T-helper 1 cell treated with Interleukin-12 subunit alpha and Interleukin-12 subunit beta and Interleukin-4 antibody, amounts not matched to agents 30 ng/mL and 1 ng/mL, for 36 hours (primary cell): ENCODE results near the gene PRSS21. TPM values are rescaled to one million over a fixed set of nuclear protein-coding genes. Genes with fewer than 3 reads are reported as not detected.

Experiments
- intact Hi-C: fragments of 100-400 bp; cut with micrococcal nuclease; formaldehyde crosslinking; loops from one replicate; pipeline ENCODE4 v1.15.1; 2024
- total RNA-seq: library from RNA; stranded (reverse); gene quantifications from 2 replicates; pipeline ENCODE4 v1.2.3, GENCODE V29; 2022

The PRSS21 gene
- total RNA-seq, 1 donor from 2014 or later, result 6.5 TPM

DNA sequence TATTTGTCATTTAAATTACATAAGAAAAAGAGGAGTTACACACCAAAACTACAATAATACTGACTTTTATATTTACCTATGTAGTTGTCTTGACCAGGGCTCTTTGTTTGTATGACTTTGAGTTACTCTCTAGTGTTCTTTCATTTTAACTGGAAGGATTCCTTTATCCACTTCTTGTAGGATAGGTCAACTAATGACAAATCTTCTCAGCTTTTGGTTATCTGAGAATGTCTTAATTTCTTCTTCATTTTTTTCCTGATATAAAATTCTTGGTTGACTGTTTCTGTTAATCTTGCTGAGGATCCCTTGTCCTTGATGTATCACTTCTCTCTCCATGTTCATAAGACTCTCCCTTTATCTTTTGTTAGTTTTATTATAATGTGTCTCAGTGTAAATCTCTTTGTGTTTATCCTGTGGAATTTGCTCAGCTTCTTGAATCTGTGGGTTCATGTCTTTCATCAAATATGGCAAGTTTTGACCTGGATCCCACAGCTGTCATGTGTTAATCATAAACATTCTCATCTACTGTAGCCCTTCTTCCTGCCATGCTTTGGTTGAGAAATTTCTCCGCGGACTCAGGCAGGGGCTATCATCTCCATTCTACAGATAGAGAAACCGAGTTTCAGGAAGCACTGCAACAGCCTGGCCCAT, 13.4 kb upstream of the PRSS21 start:
- intact Hi-C loops, result no loop called here

DNA sequence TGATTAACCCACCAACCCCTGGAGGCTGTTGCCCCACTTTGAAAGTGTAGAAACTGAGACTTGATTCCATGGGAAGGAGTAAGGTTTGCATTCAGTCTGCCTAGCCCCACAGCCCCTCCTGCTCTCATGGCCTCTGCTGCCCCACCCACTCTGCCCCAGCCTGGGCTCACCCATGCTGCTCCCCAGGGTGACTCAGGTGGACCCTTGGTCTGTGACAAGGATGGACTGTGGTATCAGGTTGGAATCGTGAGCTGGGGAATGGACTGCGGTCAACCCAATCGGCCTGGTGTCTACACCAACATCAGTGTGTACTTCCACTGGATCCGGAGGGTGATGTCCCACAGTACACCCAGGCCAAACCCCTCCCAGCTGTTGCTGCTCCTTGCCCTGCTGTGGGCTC, 12.3 kb upstream of the PRSS21 start:
- intact Hi-C loops, result no loop called here

DNA sequence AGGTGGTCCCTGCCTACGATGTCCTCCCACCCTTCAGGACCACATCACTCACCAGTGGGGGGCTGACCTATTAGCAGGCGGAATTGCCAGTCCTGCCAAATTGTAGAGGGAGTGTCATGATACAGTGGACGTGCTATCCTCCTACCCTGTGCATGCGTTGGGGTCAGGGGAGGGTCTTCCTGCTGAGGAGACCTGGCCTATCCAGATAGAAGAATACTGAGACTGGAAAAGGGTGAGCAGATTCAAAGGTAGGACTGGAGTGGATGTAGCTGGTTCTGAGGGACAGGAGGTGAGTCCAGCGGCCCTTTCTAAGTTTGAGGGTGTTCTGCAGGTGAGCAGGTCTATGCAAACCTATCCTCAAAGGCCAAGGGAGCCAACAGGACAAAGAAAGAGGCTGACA, 10.8 kb upstream of the PRSS21 start:
- intact Hi-C loops, result no loop called here

DNA sequence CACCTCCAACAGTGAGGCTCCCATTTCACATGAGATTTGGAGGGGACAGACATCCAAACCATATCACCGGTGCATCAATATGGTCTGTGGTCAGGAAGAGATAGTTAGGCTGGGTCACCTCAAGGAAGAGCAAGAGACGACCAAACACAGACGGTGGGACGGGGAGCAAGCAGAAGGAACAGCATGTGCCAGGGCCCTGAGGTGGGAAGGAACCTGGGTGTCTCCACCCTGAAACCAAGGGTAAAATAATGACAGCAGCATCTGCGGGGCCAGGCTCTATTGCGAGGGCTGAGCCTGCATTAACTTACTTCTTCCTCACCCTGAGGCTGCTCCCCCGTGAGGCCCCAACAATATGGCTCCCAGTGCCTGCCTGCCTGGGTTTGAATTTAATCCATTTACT, 8.9 kb upstream of the PRSS21 start:
- intact Hi-C loops, result no loop called here

DNA sequence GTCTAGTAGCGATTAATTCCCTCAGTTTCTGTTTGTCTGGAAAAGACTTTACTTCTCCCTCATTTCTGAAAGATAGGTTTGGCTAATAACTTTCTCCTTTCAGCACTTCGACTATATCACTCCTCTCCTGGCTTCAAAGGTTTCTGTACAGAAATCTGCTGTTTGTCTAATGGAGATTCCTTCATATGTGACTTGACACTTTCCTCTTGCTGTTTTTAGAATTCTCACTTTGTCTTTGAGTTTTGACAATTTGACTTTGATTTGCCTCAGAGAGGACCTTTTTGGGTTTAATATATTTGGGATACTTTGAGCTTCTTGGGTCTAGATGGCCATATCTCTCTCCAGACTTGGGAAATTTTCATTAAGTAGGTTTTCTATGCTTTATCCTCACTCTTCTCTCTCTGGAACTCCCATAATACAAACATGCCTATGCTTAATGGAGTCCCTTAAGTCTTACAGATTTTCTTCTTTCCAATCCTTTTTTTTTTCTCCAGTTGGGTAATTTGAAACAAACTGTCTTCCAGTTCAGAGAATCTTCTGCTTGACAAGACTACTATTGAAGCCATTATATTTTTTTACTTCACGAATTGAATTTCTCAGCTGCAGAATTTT, 7.8 kb upstream of the PRSS21 start:
- intact Hi-C loops, result no loop called here

DNA sequence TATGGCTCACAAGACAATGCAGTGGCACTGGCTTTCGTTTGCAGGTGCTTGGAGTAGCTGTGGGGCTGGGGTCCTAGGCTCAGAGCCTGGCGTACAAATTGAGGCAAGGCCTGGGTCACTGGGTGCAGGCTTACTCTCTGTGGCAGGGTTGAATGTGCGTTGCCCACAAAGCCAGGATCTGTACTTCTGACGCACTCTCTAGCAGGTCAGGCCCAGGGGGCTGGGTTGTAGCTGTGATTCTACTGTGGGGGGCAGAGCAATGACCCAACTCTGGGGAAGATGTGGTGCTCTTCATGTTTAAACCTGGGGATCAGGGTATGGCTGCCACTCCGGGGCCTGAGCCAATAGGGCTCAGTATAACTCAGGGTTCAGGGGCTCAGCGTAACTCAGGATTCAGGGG, 6.4 kb upstream of the PRSS21 start:
- intact Hi-C loops, result no loop called here

DNA sequence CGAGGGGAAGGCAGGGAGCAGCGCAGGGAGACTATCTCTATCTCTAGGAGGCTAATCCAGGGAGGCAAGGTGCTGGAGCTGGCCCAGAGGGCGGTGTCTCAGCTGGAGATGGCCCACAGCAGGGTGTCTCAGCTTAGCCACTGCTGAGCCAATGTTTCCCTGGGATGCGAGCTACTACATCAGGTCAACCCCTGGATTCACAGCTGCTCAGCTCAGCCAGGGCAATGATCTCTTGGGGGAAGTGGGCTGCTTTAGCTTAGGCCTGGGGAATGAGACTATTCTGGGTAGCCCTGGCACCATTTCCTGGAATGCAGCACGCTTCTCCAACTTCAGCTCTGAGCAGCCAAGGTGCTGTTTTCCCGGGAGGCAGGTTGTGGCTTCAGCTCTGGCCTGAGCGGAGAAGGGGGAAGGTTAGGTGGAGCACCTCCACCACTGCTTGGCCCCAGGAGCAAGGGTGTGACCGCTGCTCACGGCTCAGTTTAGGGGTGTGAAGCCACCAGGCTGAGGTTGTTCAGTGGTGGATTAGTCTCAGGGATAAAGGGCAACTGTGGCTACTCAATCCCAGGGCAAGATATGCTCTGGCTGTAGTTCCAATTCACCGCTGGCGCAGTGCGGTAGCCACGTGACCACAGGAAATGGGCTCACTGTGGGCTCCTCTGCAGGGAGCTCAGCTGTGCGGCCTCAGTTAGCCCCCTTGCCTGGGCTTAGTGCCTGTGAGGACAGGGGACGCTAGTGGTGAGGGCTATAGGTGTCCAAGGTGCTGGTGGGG, 5.2 kb upstream of the PRSS21 start:
- intact Hi-C loops, result no loop called here

DNA sequence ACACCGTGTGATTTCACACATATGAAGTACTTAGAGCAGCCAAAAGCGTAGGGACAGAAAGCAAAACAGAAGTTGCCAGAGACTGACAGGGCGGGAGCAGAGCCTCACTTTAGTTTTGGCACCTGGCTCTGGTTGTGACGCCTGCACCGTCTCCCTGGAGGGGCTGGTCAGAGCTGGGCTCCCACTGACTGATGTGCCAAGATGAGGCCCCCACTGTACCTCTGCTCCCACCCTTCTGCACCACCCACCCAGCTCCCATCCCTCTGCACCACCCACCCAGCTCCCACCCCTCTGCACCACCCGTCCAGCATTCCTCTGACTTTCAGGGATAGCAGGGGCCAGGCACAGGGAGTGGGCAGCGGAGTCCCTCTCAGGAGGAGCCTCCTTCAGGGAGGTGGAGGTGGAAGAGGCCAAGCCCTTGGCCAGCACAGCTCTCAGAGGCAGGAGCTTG, 3.2 kb upstream of the PRSS21 start:
- intact Hi-C loops, result no loop called here

DNA sequence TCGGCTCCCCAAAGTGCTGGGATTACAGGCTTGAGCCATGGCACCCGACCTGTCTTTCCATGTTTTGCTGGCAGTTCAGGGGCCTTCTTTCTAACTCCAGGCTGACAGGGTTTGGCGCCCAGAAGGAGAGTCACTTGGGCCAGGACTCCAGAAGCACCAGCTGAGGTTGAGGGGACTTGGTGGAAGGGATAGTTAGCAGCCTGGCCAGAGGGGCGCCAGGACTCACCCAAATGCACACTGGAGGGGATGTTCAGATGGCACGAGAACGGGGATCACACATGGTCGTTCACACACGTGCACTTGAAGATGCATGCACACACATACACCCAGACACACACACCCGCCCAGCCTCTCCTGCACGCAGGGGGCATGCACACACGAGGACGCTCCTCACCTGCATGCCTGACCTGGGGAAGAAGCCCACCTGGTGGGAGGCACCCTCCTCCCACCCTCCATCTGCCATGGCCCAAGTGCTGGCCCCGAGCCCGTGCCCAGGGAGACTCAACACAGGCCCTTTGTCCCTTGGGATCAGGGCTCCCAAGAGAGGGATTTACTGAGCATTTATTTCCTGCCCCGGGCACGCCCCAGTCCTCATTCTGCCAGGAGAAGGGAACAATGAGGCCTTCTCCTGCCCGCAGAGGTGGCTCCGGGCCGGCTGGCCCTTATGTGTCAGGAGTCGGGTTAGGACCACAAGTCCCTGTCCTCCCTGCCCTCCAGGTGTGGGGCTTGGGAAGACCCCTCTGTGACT, 2.3 kb upstream of the PRSS21 start:
- intact Hi-C loops, result no loop called here

DNA sequence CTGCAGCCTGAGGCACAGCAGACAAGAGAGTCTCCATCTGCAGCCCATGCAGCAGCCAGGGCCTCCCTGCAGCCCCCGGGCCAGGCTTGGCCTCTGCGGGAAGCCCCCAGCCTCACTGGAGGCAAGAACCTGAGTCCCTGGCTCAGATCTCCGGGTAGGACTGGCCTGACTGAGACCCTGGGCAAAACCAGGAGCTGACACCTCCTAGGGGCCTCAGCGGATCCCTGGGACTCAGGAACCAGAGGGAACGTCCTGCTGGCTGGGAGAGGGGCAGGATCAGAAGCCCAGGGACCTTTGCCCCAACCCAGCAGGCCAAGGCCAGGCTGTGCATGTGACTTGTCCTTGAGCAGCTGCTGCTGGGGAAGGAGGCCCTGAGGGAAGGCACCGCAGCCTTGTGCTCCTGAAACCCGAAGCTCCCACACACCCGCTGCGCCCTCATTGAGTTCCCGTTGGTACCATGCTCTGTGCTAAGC, 1.7 kb upstream of the PRSS21 start:
- intact Hi-C loops, result no loop called here

DNA sequence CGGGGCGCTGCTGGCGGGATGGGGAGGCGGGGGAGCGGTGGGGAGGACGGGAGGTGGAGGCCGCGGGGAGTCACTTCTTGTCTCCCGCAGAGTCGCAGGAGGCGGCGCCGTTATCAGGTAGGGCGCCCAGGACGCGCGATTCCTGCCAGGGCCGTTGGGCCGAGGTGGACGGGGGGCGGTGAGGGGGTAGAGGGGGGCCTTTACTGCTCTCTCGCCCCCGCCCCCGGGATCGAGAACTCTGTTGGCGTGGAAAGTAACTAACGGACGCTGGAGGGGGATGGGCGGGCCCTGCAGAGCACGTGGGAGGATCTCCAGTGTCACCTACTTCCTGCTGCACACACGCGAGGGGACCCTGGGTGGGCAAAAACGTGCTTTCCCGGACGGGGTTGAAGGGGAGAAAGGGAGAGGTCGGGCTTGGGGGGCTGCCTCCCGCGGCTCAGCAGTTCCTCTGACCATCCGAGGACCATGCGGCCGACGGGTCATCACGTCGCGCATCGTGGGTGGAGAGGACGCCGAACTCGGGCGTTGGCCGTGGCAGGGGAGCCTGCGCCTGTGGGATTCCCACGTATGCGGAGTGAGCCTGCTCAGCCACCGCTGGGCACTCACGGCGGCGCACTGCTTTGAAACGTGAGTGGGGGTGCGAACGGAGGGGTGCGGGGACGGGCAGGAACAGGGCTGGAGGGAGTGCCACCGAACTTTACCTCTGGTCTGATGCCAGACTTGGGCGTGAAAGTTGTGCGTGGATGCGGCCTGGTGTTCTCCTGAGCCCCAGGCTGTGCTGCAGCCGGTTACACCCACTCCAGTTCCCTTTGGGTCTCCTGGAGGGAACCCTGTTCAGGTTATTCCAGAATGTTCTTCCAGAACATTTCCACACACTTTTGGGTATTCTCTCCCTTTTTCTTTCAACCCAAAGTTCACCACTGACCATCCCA, 569 bp downstream of the PRSS21 start:
- intact Hi-C loops, result loop anchor here (1.0 kb wide), 1 partner anchor 51 kb away; no protein-coding TSS in a partner anchor

DNA sequence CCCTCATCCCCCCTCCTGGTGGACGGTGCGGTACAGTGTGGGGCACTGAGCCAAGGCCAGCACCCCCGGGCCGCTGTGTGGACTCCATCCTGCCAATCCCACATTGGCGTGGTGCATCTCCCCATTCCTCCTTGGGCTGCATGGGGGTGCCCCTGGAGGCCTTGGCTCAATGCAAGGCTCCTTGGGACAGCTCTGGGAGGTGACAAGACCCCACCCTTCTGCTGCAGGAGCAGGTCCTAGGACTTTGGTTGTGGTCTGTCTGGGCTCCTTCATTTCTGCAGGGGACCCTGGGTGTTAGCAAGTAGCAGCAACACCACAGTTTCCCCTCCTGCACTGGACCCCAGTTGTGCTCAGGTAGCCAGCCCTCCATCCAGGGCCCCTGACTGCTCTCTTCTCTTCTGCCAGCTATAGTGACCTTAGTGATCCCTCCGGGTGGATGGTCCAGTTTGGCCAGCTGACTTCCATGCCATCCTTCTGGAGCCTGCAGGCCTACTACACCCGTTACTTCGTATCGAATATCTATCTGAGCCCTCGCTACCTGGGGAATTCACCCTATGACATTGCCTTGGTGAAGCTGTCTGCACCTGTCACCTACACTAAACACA, 1.3 kb downstream of the PRSS21 start:
- intact Hi-C loops, result no loop called here

DNA sequence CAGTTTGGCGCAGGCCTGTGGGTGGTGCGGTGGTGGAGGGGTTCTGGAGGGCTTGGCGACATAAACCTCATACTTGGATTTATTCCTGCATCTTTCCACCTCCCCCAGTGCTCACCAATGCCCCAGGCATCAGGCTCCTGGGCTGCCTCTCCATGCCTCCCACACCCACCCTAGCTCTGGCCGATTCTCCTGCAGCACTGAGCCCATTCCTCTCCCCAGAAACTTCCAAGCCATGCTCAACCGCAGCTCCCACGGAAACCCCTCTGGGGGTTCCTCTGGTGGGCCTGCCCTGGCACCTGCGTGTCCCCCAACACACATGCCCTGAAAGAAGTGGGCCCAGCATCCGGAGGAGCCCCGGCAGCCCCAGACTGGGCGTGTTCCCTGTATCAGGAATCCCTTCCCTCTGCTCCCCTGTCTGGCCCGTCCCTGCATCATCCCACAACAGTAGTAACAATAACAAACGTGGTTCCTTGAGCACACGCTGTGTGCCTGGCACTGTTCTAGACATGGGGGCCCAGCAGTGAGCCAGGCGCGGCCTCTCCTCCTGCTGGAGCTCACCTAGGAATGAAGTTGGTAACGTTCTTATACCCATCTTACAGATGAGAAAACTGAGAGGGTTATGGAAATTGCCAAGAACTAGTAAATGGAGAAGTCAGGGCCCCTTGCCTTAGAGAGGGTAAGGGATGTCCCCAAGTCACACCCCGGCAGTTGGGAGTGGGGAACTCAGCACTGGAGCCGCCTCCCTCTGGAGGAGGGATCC, 2.3 kb downstream of the PRSS21 start:
- intact Hi-C loops, result no loop called here

DNA sequence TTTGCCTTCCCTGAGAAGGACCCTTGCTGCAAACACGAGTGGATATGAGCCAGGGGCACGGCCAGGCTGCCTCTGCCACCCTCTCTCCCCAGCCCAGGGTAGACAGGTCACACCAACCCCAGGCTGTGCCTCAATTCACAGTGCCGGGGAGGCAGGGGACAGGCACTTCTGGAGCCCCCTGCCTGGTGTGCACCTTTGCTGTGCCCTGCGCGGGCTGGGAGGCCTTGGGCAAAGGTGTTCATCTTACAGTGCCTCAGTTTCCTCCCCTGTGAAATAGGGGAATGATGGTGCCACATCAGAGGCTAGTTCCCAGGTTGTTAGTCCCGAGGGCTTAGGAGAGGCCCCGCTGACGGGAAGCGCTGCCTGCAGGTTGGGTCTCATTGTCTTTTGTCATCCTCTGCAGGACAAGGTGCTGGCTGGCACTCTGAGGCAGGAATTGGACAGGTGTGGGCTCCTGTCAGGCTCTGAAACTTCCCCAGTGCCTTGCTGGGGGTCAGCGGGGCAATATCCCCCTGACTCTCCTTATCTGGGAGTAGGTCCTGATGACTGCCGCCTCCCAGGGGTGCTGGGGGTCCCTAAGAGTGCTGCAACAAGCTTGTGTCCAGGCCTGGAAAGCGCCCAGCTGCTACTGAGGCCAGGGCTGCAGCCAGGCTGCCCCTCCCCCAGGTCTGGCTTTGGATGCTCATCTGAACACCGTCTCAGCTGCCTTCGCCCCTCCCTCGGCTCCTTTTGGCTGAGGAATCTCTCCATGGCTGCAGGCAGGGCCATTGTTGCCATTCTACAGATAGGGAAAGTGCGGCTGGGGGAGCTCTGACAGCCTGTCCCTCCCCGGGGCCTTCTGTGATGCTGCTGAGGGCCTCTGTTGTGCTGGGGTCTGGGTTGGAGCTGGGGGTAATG, 3.1 kb downstream of the PRSS21 start:
- intact Hi-C loops, result no loop called here

DNA sequence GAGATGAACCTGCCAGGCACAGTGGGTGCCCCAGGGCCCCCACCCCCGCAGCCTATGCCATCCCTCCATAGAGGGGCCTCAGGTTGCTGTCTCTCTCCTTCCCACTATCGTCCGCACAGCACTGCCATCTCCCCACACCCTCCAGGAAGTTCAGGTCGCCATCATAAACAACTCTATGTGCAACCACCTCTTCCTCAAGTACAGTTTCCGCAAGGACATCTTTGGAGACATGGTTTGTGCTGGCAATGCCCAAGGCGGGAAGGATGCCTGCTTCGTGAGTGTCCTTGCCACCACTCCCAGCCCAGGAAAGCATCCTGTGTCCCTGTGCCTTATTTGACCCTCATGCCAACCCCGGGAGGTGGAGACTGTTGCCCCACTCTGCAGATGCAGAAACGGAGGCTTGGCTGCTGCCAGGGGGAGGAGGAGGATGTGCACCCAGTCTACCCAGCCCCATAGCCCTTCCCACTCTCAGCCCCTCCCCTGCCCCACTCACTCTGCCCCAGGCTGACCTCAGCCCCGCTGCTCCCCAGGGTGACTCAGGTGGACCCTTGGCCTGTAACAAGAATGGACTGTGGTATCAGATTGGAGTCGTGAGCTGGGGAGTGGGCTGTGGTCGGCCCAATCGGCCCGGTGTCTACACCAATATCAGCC, 3.9 kb downstream of the PRSS21 start:
- intact Hi-C loops, result no loop called here

DNA sequence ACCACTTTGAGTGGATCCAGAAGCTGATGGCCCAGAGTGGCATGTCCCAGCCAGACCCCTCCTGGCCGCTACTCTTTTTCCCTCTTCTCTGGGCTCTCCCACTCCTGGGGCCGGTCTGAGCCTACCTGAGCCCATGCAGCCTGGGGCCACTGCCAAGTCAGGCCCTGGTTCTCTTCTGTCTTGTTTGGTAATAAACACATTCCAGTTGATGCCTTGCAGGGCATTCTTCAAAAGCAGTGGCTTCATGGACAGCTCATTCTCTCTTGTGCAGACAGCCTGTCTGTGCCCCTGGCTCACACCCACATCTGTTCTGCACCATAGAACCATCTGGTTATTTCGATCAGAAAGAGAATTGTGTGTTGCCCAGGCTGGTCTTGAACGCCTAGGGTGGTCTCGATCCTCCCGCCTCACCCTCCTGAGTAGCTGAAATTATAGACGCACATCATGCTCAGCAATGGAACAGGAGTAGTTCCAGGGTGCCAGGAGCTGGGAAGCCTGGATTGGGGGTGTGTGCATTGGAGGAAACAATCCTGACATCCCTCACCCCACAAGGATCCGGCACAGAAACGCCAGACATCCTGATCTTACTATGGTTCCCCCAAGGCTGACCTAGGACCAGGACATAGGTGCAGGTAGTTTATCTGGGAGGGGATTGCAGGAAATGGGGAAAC, 4.6 kb downstream of the PRSS21 start:
- intact Hi-C loops, result no loop called here

DNA sequence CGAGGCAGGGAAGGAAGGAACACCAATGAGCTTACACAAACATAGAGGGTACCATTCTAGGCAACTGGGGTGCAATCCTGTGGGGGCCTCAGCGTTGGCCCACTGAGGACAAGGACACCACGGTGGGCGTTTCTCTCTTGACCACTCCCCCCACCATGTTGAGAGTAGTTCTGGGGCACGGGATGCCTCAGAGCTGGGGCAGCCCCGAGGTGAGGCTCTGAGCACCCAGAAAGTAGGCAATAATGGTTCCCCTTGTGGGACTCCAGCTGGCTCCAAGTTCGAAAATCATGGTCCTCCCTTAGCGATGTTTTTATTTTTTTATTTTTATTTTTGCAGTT, 5.1 kb downstream of the PRSS21 start:
- intact Hi-C loops, result no loop called here
